Bone marrow (tissue), 2 donors: Measurements from ENCODE around the gene IRF2BP2.
"Not testable (repeated sequence)": the region's sequence is repeated elsewhere in the genome, so short reads cannot be mapped to it uniquely, and the experiment has no call there.

Source experiments
- DNase-seq, 2 donors: peaks; one replicate each; lab custom pipeline; 2025; lab: John Stamatoyannopoulos, UW

Gene IRF2BP2

DNA sequence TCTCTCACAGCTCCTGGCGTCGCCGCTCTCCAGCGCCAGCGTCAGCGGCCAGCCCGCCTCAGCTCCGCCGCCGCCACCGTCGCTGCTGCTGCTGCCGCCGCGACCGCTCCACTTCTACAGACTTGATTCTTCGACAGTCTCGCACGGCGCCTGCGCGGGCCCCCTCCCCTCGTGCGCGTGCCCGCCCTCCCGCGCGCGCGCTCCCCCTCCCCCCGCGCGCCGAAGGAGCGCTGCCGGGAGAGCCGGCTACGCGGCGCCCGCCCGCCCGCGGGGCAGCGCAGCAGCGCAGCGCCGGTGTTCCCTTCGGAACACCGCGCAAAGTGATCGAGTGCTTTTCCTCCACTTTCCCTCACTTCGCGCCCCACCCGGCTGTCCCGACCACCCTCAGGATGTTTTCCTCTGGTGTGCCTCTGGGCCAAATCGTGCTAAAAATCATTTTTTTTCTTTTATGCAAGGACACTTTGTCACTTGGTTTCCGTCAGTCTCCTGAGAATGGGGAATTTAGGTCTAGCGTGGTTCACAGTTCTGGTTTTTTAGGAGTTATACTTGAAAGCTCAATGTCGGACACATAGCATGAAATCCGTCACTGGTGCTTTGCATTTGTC lies at the start of gene IRF2BP2:
Gene IRF2BP2, minus strand, starts transcription at position 118 of the 605 bp plus-strand sequence. CDS start 684 bp downstream, outside the sequence.
- peak; percentile 71 to 72 for DNase-seq

DNA sequence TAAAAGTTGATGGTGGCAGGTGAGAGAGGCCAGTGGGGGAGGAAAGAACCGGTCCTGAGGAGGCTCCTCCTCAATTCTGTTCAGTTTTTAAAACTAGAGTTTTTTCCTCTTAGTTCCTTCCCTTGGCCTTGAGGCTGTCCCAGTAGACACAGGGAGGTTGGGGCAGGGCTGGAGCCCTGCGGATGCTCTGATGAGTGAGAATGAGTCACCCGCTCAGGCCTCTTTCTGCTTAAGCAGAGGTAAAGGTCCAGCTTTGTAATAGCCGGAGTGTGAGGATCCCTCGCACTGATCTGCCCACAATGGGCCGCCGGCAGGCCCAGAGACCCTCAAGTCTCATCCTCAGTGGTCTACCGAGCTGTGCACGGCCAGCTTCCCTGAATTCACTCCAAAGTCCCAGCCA lies 49.6 kb upstream of the IRF2BP2 start:
- DNase-seq = no peak

DNA sequence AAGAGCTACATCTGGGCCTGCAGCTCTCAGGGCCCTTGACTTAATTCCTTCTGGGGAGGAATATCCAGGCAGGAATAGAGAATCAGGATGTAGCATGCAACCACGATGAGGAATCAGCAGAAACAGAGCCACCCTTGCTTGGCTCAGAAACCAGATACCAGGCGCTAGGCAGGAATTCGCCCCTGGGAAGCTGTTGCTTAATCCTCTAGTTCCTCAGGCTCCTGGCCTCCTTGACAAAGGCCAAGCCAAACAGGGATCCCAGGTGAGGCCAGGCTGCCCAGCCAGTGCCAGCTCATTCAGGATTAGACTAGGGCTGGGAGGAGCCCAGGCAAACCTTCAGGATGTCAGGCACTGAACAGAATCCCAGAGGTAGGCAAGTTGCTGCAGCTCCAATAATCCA lies 48.2 kb upstream of the IRF2BP2 start:
- DNase-seq = no peak

DNA sequence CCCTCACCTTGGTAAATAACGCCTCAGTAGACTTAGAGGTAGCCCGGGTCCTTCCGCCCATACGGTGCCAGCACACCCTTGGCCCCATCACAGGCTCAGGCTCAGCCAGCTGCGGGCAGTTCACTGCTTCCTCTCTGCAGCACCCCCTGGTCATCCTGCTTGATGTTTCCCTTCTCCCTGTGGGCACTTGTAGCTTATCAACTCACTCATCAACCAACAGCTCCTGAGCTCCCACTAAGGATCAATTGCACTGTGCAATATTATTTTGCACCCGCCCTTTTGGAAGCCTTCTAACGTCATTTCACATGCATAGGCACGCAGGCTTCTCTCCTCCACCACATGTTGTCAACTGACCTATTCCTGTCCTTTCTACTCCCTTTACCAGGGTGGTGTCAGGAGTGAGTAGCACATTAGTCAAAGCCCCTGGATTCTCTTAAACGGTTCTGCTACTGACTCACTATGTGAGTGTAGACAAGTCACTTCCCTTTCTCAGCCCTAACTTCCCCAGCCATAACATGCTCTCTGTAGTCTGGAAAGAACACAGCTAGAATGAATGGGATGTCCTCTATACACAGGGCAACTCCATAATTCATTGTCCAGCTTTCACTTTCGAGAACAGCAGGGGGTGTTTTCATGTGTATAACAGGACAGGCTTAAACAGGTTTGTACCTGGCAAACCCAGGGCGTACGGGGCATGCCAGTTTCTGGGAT lies 47.1 kb upstream of the IRF2BP2 start:
- peak; percentile 31 to 99 for DNase-seq

DNA sequence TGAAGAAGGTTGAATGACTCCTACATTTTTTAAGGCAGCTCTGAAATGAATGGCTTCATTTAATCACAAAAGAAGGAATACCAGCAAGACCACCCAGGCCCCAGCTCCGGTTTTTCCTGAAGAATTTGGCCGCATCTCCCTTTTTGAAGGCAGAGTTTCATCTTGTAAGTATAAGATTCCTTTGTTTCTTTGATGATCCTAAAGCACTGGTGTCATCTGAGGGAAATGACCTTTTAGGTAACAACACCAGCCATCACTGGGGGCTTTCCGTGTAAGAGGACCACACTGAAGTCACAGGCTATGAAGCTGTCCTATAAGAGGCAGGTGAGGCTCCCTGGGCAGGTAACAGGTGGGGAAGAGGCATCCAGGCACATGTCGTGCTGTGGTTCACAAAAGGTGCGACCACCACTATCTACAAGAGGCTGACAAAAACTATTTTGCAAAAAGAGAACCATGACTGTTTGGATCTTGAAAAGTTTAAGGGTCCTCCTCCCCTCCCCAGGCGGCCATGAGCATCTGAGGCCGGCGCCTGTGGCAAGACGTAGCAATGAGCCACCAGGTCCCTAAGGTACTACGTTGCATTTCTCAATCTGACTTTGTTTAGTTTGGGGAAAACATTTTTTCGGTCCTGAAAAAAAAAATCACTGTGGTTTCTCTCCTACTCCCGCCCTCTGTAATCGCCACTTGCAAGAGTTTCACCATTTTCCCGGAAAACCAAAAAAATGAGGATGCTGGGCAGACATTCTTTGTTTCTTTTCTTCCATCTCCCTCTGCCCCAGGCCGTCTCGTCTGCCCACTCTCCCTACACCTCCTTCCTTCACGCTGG lies 46.3 kb upstream of the IRF2BP2 start:
- no peak for DNase-seq

DNA sequence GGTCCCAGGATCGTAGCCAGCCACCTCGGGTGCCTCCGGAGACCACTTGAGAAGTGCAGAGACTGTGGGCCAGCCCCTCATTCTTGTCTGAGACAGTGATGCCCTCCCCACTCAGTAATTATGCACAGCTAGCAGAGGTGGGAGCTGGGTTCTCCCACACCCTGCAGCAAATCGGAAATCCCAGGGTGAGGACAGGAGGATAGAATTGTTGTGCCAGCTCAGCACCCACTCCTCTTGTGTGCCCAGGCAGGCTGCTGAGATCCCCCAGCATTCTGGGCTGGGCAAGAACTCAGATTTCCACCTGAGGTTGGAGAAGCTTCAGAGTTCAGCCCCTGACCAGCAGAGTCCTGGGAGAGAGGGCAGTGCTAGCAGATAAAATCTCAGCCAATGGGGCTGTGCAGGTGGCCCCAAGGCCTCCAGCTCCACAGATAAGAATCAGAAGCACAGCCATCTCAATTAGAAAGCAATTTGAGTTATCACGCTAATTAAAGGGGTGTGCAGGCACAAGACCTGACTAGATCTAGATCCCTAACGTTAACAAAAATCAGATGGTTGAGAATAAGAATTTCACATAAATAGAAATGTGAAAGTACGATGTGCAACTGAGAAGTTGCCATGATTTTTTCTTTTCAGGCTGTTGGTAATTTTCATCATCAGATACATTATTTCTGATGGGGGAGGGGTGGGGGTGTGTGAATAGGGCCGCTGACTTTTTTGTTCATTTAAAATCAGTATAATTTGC lies 45.5 kb upstream of the IRF2BP2 start:
- no peak for DNase-seq

DNA sequence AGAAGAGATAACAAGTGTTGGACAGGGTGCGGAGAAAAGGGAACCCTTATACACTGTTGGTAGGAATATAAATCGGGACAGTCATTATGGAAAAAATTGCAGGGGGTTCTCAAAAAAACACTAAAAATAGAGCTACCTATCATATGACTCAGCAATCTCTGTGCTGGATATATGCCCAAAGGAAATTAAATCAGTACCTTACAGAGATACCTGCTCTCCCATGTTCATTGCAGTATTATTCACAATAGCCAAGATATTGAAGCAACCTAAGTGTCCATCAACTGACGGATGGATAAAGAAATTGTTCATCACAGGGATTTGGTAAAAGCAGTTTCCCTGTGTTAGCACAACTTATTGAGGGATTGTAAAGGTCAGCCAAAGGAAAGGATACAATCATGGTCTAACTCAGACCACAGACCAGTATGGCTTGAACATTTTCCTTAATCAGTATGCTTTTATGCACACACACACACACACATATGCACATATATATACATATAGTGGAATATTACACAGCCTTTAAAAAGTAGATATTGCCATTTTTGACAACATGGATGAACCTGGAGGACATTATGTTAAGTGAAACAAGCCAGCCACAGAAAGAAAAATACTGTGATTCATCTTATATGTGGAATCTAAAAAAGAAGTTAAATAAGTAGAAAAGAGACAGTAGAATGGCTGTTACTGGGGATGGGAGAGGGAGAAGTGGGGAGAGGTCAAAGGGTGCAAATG lies 44.2 kb upstream of the IRF2BP2 start:
- no peak for DNase-seq

DNA sequence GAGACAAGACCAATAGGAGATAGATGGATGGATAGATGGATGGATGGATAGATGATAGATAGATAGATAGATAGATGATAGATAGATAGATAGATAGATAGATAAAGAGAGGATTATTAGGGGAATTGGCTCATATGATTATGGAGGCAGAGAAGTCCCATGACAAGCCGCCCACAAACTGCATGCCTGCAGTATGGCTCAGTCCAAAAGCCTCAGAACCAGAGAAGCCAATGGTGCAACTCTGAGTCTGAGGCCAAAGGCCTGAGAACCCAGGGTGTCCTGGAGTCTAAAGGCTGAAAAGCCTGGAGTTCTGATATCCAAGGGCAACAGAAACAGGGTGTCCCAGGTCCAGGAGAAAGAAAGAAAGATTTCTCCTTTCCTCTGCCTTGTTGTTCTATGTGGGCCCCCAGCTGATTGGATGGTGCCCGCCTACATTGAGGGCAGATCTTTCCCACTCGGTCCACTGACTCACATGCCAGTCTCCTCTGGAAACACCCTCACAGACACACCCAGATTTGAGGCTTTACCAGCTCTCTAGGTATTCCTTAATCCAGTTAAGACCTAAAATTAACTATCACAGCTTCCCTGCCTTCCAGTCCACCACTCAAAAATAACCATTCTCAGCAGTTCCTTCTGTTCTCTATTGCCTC lies 39.6 kb upstream of the IRF2BP2 start:
- no peak for DNase-seq

DNA sequence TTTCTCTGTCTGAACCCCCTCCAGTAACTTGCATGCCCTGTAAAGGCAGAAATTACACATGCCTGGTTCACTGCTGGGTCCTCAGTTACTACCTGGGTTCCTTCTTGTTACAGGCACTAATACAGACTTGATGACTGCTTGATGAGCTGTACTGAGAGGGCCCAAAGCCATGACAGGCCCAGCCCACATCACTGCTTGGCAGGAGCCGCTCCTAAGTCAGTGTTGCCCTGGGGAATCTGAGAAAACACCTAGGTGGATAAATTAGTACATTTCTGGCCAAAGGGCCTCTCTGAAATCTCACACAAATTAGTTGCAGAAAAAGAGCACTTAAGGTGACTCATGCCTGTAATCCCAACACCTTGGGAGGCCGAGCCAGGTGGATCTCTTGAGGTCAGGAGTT lies 37.8 kb upstream of the IRF2BP2 start:
- no peak for DNase-seq

DNA sequence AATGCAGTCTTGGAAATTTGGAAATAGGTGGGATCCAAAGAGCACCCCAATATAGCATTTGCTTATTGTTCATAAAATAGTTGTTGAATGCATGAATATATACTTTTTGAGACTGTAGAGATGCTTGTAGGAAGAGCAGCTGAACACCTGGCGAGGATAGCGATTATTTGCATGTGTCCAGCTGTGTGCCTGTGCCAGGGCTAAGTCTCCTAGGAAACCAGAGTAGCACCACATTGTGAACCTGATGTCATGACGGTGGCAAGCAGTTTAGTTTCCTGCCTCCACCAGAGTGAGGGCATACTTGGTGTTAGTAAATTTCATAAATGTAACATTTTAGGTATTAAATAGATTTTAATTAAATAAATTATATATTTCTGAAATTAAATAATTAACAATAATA lies 37.3 kb upstream of the IRF2BP2 start:
- no peak for DNase-seq

DNA sequence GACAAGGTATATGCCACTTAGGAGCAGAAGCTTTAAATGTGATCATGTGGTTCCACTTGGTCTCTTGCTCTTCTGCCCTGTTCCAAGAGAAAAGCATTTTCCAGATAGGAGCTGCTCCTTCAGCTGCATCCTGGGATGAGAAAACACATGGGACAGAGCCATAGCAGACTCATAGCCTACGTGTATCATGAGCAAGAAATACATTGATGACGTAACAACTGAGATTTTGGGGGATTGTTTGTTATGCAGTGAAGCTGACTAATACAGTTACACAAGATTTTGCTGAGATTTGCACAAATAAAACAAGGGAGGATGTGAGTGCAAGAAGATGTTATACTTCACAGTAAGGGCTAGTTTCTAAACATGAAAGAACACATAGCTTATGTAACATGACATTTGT lies 36.0 kb upstream of the IRF2BP2 start:
- DNase-seq = no peak

DNA sequence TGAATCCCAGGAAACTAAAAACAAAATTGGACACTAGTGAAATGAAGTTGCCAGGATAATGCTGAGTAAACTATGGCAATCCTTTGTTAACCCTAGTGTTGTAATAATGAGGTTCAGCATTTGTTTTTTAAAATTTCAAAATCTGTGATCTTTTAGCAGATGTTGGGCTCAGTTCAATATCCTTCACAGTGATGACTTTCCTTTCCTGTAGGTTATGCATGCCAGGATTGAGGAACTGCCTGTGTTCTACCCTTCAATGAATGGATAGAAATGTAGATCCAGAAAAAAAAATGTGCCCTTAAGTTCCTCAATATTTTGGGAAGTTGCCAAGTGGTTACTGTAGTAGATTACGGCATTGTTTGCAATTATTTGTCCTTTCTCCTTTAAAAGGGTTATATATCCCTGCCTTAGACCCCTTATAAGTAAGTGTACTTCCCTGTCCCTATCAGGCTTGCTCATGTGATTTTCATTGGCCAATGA lies 35.5 kb upstream of the IRF2BP2 start:
- DNase-seq = peak in 1 of 2 donors; percentile 29

DNA sequence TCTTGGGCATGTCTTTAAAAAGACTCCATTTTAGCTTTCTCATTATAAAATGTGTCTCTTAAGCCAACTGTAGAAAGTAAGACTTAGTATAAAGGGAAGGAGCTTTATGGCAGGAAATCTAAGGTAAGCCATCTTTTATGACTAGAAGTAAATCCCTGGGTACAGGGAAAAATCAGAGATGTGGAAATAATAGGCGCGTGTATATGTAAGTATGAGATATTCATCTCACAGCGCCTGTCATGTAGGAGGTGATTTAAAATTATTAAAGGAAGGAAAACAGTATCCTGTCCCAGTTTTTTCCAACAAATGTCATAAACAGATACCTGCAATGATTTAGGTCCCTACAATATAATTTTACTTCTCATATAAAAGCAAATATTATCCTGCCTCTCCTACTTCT lies 35.0 kb upstream of the IRF2BP2 start:
- DNase-seq = no peak

DNA sequence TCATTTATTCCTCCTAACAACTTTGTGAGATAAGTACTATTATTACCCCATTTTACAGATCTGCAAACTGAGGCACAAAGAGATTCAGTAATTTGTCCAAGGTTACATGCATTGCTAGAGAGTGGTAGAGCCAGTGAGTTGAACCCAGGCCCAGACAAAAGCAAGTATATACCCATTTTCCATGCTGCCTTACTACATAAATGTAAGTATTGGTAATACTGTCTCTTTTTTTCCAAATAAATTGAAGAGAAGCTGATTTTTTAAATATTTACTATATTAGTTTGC lies 33.8 kb upstream of the IRF2BP2 start:
- no peak for DNase-seq

DNA sequence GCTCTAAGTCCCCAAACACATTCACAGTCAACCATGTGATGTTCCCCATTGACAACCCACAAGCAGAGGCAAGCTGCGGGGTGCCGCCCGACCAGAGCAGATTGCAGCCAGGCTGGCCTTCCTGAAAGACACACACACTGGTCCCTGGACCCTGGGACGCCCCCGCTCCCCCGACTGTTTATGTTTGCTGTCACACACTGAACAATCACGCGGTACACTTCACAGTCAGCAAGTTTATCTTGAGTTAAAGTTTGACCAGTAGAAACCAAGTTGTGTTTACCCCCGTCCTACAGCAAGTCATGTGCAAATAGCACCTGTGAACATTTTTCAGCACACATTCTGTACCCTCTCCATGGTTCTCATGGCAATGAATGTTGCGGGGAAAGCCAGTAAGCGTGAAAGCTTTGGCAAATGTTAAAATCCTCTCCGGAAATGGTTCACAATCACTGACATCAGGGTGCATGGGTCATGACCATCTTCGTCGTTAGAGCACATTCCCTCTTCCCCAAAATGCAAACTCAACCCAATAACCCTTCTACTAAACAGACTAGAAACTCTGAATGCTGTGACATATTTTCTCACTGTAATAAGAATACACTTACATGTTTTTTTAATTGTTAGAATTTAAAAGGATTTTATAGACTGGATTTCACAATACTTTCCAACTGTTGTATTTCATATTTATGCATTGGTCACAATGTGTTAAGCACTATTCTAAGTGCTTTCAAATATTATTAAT lies 33.3 kb upstream of the IRF2BP2 start:
- no peak for DNase-seq

DNA sequence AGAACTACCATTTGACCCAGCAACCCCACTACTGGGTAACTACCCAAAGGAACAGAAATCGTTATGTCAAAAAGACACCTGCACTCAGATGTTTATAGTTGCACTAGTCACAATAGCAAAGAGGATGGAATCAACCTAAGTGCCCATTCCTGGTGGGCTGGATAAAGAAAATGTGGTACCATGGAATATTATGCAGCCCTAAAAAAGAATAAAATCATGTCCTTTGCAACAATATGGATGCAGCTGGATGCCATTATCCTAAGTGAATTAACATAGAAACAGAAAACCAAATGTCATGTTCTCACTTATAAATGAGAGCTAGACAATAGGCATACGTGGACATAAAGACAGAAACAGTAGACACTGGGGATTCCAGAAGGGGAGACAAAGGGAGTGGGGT lies 32.5 kb upstream of the IRF2BP2 start:
- DNase-seq = no peak

DNA sequence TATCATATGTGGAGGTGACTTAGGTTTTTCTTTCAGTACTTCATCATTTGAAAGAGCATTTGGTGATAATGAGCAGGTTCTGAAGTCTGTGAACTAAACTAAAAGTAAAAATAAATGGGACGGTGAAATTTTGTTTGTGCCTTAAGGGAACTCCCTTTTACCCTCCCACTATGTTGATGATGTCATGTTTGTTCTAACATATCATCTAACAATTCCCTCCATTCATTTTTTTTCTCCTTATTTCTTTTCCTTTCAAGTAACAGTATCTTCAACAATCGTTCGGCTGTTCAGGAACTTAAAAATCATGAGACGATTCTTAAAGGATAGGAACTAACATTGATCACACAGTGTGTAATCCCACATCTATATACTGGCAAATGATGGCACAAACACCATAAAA lies 30.0 kb upstream of the IRF2BP2 start:
- DNase-seq = no peak

DNA sequence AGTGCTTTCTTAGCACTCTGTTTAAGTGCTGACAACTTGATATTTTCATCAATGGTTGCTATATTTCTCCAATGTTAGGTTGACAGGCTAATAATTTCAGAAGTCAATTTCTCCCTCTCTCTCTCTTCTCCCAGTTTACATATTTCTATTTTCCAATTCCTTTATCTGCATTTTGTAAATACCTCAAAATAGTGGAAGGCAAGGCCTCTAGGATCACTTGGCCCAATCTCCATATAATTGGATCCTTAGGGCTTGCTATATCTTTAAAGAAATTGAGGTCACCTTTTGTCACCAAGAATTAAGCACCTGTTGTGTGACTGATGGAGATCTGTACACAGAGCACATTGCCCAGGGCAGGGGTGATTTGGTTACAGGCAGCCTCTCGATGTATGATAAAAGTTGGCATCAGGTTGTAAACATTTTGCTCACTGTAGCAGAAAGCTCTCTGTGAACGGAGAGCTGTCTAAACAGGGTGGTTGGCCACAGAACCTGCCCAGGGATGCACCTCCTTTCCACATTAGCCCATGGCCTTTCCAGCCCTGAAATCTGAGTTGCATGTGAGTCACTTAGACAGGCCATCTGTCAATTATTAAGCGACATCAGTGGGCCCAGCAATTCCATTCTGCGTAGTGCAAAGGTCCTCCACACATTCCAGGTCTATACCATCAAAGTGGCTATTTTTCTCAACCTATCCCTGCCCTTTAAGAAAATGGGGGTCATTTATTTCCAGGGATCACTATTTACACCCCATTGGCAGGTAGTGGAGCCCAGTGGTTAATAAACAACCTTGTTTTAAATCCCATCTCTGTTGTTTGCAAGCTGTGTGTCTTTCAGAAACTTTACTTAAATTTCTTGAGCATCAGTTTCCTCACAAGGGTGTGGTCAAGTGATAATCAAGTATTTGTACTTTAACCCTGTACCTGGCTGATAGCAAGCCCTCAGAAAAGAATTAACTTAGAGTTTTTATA lies 29.1 kb upstream of the IRF2BP2 start:
- no peak for DNase-seq

DNA sequence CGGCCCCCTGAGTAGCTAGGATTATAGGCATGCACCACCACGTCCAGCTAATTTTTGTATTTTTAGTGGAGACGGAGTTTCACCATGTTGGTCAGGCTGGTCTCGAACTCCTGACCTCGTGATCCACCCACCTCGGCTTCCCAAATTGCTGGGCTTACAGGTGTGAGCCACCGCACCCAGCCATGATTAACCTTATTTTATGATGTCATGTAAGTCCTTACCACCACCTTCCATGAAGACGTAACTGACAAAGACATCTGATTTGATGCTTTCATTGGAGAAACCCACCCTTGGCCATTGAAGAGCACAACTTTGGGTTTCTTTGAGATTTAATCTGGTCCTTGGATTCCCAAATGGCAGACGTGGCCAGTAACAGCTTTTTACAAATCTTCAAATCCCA lies 24.9 kb upstream of the IRF2BP2 start:
- DNase-seq = not testable (repeated sequence)
